GM18505 (cell line): ENCODE results near the gene SREBF1.
A peak's percentile ranks its signal among the peaks of the same experiment; 100 is the strongest.

ENCODE experiments used
- ATAC-seq: cut with Tn5 transposase; IDR thresholded peaks from one replicate; pipeline ENCODE4 v1.9.1; 2021; ENCODE audit not compliant: unreplicated experiment
- POLR2A ChIP-seq: IDR thresholded peaks from 4 replicates; pipeline ENCODE4 v1.6.1; 2011; ENCODE audit warnings: borderline replicate concordance; ENCODE audit not compliant: insufficient read depth, insufficient read length; ENCODE audit errors: extremely low read depth

The SREBF1 gene

DNA sequence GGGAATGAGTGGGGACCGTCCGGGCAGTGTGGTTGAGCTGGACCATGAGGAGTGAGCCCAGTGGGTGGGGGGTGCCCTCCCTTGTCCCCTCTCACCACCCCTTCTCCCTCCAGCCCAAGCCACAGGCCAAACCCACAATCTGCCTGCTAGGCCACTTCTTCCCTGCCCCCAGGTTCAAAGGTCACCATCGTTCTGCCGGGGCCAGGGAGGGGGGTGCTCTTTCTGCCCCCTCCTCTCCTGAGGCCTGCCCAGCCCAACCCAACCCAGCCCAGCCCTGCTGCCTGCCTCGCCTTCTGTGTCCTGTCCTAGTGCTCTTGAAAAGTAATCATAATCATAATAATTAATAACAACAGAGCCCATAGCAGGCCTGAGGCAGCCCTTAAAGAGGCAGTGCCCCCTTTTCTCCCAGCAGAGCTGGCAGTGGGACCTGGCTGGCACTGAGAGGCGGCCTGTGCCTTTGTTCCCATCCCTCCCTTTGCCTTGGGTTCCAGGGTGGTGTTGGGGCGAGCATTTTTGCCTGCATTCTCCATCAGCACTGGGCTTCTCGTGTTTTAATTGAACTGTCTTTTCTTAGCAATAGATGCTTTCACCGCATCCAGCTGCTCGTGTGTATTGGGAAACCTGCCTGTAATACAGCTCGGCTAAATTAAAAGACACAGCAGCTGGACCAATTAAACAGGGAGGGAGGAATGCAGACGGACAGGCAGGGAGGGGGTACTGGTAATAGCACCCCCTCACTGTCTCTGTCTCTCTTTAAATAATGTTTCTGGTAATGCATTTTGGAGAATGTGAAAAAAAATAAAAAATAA is 46.8 kb downstream of the SREBF1 start:
- no peak for ATAC-seq
- no peak for TF ChIP-seq POLR2A

GRCh38 chr17:17789410-17789809 is 47.4 kb downstream of the SREBF1 start:
- TF ChIP-seq POLR2A = no peak
- ATAC-seq = no peak

GRCh38 chr17:17788967-17789366 is 47.8 kb downstream of the SREBF1 start:
- no peak for ATAC-seq
- no peak for TF ChIP-seq POLR2A

- no peak for TF ChIP-seq POLR2A
- no peak for ATAC-seq
These were observed 49.2 kb downstream of the SREBF1 start for GRCh38 chr17:17787568-17787967.

- no peak for ATAC-seq
- no peak for TF ChIP-seq POLR2A
These were observed 49.8 kb downstream of the SREBF1 start for GRCh38 chr17:17786998-17787397.

GRCh38 chr17:17785407-17785806 is 51.4 kb downstream of the SREBF1 start:
- no peak for TF ChIP-seq POLR2A
- no peak for ATAC-seq

GRCh38 chr17:17784657-17785267 is 52.0 kb downstream of the SREBF1 start:
- no peak for TF ChIP-seq POLR2A
- no peak for ATAC-seq

GRCh38 chr17:17783825-17784656 is 52.7 kb downstream of the SREBF1 start:
- TF ChIP-seq POLR2A = no peak
- ATAC-seq = no peak

GRCh38 chr17:17783116-17783824 is 53.5 kb downstream of the SREBF1 start:
- no peak for TF ChIP-seq POLR2A
- peak; percentile 42 for ATAC-seq

DNA sequence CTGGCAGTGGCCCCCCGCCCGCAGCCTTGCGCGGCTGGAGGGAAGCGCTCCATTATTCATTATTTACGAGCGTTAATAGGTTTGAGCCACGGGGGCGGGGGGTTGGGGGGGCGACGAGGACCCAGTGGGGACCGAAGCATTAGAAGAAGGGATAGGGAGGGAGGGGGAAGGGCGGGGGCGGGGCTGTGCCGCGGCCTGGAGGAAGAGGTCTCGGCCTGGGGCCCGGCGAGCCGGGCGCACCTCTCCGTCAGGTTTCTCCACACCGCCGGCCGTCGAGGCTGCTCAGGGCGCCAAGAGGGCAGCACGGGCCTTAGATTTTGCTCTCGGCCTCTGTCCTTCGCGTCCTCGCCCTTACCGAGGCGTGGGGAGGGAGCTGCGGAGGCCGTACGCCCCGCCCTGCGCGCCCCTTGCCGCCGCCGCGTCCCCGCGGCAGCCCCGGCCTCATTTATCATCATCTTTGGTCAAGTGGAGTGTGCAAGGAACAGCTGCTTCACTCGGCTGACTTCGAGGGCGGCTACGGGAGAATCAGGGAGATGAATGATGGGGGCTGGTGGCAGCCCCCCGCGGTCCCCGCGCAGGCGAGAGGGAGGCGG is 54.2 kb downstream of the SREBF1 start:
- ATAC-seq = peak; percentile 11
- no peak for TF ChIP-seq POLR2A

DNA sequence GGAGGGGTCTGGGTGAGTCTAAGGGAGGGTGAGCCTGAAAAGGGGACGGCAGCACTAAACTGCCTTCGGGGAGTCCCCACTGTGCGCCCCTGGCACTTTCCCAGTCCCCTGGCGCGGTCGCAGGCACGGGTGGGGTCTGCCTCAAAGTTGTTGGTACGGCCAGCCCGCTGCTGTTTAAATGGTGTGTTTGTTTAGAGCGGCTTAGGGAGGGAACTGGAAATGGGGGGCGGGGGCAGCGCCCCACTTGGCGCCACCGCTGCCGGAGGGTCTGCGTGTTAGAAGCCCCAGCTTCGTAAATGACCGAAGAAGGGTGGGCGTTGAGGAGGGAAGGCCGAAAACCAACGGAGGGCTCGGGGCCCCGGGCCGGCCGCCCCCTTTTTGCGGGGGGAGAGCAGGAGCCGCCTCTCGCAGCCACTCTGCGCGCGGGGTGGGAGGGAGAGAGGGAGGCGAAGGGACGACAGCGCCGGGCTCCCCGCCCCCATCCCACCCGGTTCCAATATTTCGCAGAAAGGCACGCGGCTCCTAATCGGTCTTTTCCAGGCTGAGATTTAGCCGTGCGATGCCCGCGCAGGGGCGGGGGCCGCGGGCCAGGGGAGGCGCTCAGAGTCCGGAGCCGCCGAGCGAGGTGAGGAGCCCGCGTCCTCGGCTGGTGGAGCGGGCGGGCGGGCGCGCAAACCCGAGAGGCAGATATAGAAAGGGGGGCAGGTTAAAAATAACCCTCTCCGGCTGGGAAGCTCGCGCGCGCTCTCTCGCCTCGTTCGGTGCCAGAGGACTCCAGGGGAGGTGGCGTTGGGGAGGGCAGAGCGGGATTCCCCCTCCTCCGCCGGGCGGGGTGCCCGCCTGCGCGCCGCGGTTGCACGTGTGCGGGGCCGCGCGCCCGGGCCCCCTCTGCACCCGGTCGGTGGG is 54.9 kb downstream of the SREBF1 start:
- TF ChIP-seq POLR2A = no peak
- no peak for ATAC-seq
